Endodermal cell (in vitro differentiated cells): ENCODE measurements around the gene SPPL2A. TPM values are rescaled to one million over a fixed set of nuclear protein-coding genes. Genes with fewer than 3 reads are reported as not detected.
A peak's percentile ranks its signal among the peaks of the same experiment; 100 is the strongest.

Source experiments
- DNase-seq: peaks from one replicate; pipeline ENCODE4 v3.0.0-alpha.2; 2017
- H3K27ac ChIP-seq: 2 replicates; pipeline ENCODE4 v1.5.1; 2013; ENCODE audit warnings: mild to moderate bottlenecking, low read depth, low read length, moderate library complexity
- H3K27me3 ChIP-seq: 2 replicates; pipeline ENCODE4 v1.6.1; 2013; ENCODE audit warnings: mild to moderate bottlenecking, low read length, moderate library complexity; ENCODE audit not compliant: insufficient read depth, control insufficient read depth, poor library complexity, severe bottlenecking
- H3K36me3 ChIP-seq: 2 replicates; pipeline ENCODE4 v1.7.0; 2013; ENCODE audit warnings: mild to moderate bottlenecking, low read length, moderate library complexity; ENCODE audit not compliant: control insufficient read depth, insufficient read depth
- H3K4me1 ChIP-seq: one replicate; pipeline ENCODE4 v1.7.0; 2013; ENCODE audit warnings: low read length; ENCODE audit not compliant: control insufficient read depth, insufficient read depth
- H3K4me3 ChIP-seq: 2 replicates; pipeline ENCODE4 v1.5.1; 2013; ENCODE audit warnings: mild to moderate bottlenecking, low read length, moderate library complexity
- H3K9ac ChIP-seq: 2 replicates; pipeline ENCODE4 v1.6.1; 2013; ENCODE audit warnings: mild to moderate bottlenecking, low read length, moderate library complexity; ENCODE audit not compliant: poor library complexity, severe bottlenecking; ENCODE audit errors: extremely low read depth
- H3K9me3 ChIP-seq: 2 replicates; pipeline ENCODE4 v1.6.1; 2013; ENCODE audit warnings: mild to moderate bottlenecking, low read length, moderate library complexity; ENCODE audit not compliant: control insufficient read depth
- H3K27ac Mint-ChIP-seq: 2 replicates; pipeline ENCODE4 v1.8.0; 2020; ENCODE audit warnings: mixed read lengths
- H3K27me3 Mint-ChIP-seq: 2 replicates; pipeline ENCODE4 v1.8.0; 2021; ENCODE audit warnings: mild to moderate bottlenecking, mixed read lengths; ENCODE audit not compliant: insufficient read depth
- H3K36me3 Mint-ChIP-seq: 2 replicates; pipeline ENCODE4 v1.8.0; 2020; ENCODE audit warnings: low read depth, mixed read lengths
- H3K4me1 Mint-ChIP-seq: 2 replicates; pipeline ENCODE4 v1.8.0; 2020; ENCODE audit warnings: mixed read lengths
- H3K4me3 Mint-ChIP-seq: 2 replicates; pipeline ENCODE4 v1.8.0; 2020; ENCODE audit warnings: mild to moderate bottlenecking, moderate library complexity, mixed read lengths
- H3K9me3 Mint-ChIP-seq: 2 replicates; pipeline ENCODE4 v1.8.0; 2020; ENCODE audit warnings: mild to moderate bottlenecking, mixed read lengths
- CTCF ChIP-seq: fragments of 200-600 bp; sonication (generic); conservative IDR thresholded peaks from 2 replicates; pipeline ENCODE4 v1.5.0; 2021; ENCODE audit warnings: antibody characterized with exemption, mild to moderate bottlenecking
- WGBS, 2 experiments: methylation state at CpG; one replicate each; pipeline versions ENCODE4 v1.1.5 to v1.1.7; 2013; ENCODE audit warnings: missing lambda C conversion rate in 2 of 2, mixed read lengths in 1 of 2; ENCODE audit not compliant: insufficient coverage in 1 of 2, insufficient read length in 1 of 2; 5-methylcytosine and 5-hydroxymethylcytosine counted together
- total RNA-seq, 2 donors: library from RNA; stranded (reverse); fragmentation: NEBNext Ultra II Directional in 1 of 2; extraction: Animal tissue kit (Norgen Biotek cat#: 25700) in 1 of 2; gene quantifications; 2 replicates in 1 of 2; 3 replicates in 1 of 2; pipeline ENCODE4 v1.2.1, GENCODE V29; 2021

The SPPL2A gene
- total RNA-seq, 2 donors from 2014 or later: 62.4 to 78.7 TPM

GRCh38 chr15:50736823-50737222, 28.7 kb downstream of the SPPL2A start:
- H3K9me3 Mint-ChIP-seq: no peaks in the 10 kb centered on the region
- no peaks in the 10 kb centered on the region for H3K27me3 ChIP-seq
- no peak overlapping the region for H3K27ac ChIP-seq
- H3K4me3 ChIP-seq: no peak overlapping the region
- DNase-seq: no peak
- H3K9ac ChIP-seq: no peak overlapping the region
- H3K4me3 Mint-ChIP-seq: no peak overlapping the region
- 86 to 93% methylated on average over 7 to 8 of the region's 8 CpGs for WGBS, 2 experiments
- peaks cover 49% of the 10 kb centered on the region for H3K36me3 Mint-ChIP-seq
- H3K27ac Mint-ChIP-seq: peak overlapping the region; percentile 58
- H3K4me1 ChIP-seq: no peaks in the 10 kb centered on the region
- H3K36me3 ChIP-seq: peaks cover 69% of the 10 kb centered on the region
- no peaks in the 10 kb centered on the region for H3K4me1 Mint-ChIP-seq
- no peaks in the 10 kb centered on the region for H3K9me3 ChIP-seq
- no peak for TF ChIP-seq CTCF
- no peaks in the 10 kb centered on the region for H3K27me3 Mint-ChIP-seq

- Mint-ChIP-seq H3K36me3 (peaks cover 45% of the 10 kb centered on the region), H3K4me3 (no peak overlapping the region), H3K27ac (no peak overlapping the region), H3K27me3 (no peaks in the 10 kb centered on the region), H3K9me3 (no peaks in the 10 kb centered on the region), H3K4me1 (no peaks in the 10 kb centered on the region)
- WGBS, 2 experiments: 91 to 95% methylated on average over 4 of the region's 4 CpGs
- TF ChIP-seq CTCF: no peak
- no peak overlapping the region for H3K27ac ChIP-seq
- no peaks in the 10 kb centered on the region for H3K9me3 ChIP-seq
- no peak overlapping the region for H3K9ac ChIP-seq
- no peaks in the 10 kb centered on the region for H3K4me1 ChIP-seq
- H3K36me3 ChIP-seq: peaks cover 64% of the 10 kb centered on the region
- no peak overlapping the region for H3K4me3 ChIP-seq
- H3K27me3 ChIP-seq: no peaks in the 10 kb centered on the region
- DNase-seq: no peak
Observed at GRCh38 chr15:50735156-50735555, 30.4 kb downstream of the SPPL2A start.

GRCh38 chr15:50726315-50726714, 39.2 kb downstream of the SPPL2A start:
- Mint-ChIP-seq H3K4me3 (no peak overlapping the region), H3K9me3 (no peaks in the 10 kb centered on the region), H3K36me3 (peaks cover 35% of the 10 kb centered on the region), H3K27me3 (no peaks in the 10 kb centered on the region), H3K27ac (no peak overlapping the region), H3K4me1 (no peaks in the 10 kb centered on the region)
- DNase-seq: no peak
- Histone ChIP-seq H3K4me1 (no peaks in the 10 kb centered on the region), H3K27me3 (no peaks in the 10 kb centered on the region), H3K27ac (no peak overlapping the region), H3K4me3 (no peak overlapping the region), H3K36me3 (peaks cover 64% of the 10 kb centered on the region), H3K9ac (no peak overlapping the region), H3K9me3 (no peaks in the 10 kb centered on the region)
- 92% methylated on average over 1 of the region's 1 CpG; no CpG with 5 or more reads in 1 of the 2 experiments for WGBS, 2 experiments
- no peak for TF ChIP-seq CTCF
